BLaER1 (cell line): Measurements from ENCODE around the gene AKAP12.
"Not testable (repeated sequence)": the region's sequence is repeated elsewhere in the genome, so short reads cannot be mapped to it uniquely, and the experiment has no call there.

ENCODE experiments used
- H3K27ac ChIP-seq: shearing (Covaris generic); formaldehyde crosslinking; 2 replicates; pipeline ENCODE4 v1.8.1; 2022
- H3K27me3 ChIP-seq: shearing (Covaris generic); formaldehyde crosslinking; 2 replicates; pipeline ENCODE4 v1.8.1; 2022
- H3K36me3 ChIP-seq: shearing (Covaris generic); formaldehyde crosslinking; 2 replicates; pipeline ENCODE4 v1.8.1; 2022
- H3K4me1 ChIP-seq: shearing (Covaris generic); formaldehyde crosslinking; 2 replicates; pipeline ENCODE4 v1.8.1; 2022
- H3K4me2 ChIP-seq: shearing (Covaris generic); formaldehyde crosslinking; 2 replicates; pipeline ENCODE4 v1.8.1; 2022
- H3K4me3 ChIP-seq: shearing (Covaris generic); formaldehyde crosslinking; 2 replicates; pipeline ENCODE4 v1.8.1; 2022
- H3K9ac ChIP-seq: shearing (Covaris generic); formaldehyde crosslinking; 2 replicates; pipeline ENCODE4 v1.8.1; 2022
- H3K9me3 ChIP-seq: shearing (Covaris generic); formaldehyde crosslinking; 2 replicates; pipeline ENCODE4 v1.8.1; 2022
- H4K20me1 ChIP-seq: shearing (Covaris generic); formaldehyde crosslinking; 2 replicates; pipeline ENCODE4 v1.8.1; 2022
- Cebpa-rat ChIP-seq: shearing (Covaris generic); IDR thresholded peaks from 2 replicates; pipeline ENCODE4 v1.8.1; 2022

The AKAP12 gene

GRCh38 chr6:151372164-151372563, 132.4 kb downstream of the AKAP12 start:
- no peak overlapping the region for H3K27ac ChIP-seq

GRCh38 chr6:151374036-151374683, 134.4 kb downstream of the AKAP12 start:
- H3K4me1 ChIP-seq, result peaks cover 52% of the 10 kb centered on the region
- peak overlapping the region; percentile 60 for H3K4me2 ChIP-seq
- H3K27ac ChIP-seq, result no peak overlapping the region
- no peak overlapping the region for H3K9ac ChIP-seq
- peaks cover 44% of the 10 kb centered on the region for H3K36me3 ChIP-seq
- no peak for TF ChIP-seq Cebpa-rat
- H3K27me3 ChIP-seq, result peaks cover 4% of the 10 kb centered on the region; the same call in 1 of the 2 replicates
- no peak overlapping the region for H3K4me3 ChIP-seq
- peaks cover 100% of the 10 kb centered on the region for H4K20me1 ChIP-seq
- H3K9me3 ChIP-seq, result no peaks in the 10 kb centered on the region

More at GRCh38 chr6:151372164-151372563, 132.4 kb downstream of the AKAP12 start:
- H4K20me1 ChIP-seq, result peaks cover 92% of the 10 kb centered on the region
- no peaks in the 10 kb centered on the region for H3K9me3 ChIP-seq
- no peak overlapping the region for H3K9ac ChIP-seq
- peaks cover 60% of the 10 kb centered on the region for H3K36me3 ChIP-seq
- peak overlapping the region; percentile 39 for H3K4me2 ChIP-seq
- TF ChIP-seq Cebpa-rat, result no peak
- H3K27me3 ChIP-seq, result no peaks in the 10 kb centered on the region
- H3K4me3 ChIP-seq, result no peak overlapping the region
- H3K4me1 ChIP-seq, result peaks cover 49% of the 10 kb centered on the region

DNA sequence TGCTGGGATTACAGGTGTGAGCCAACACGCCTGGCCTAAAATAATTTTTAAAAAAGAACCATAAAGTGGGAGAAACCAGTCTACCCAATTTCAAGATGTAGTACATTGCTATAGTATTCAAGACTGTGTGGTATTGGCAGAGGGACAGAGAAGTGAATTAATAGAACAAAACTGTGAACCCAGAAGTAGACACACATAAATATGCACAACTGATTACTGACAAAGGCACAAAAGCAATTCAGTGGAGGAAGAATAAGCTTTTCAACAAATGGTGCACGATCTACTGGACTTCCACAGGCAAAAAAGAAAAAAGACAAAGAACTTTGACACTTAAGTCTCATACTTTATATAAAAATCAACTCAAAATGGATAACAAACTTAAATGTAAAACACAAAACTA, 136.1 kb downstream of the AKAP12 start:
- TF ChIP-seq Cebpa-rat, result no peak
- H3K9ac ChIP-seq, result no peak overlapping the region
- peaks cover 4% of the 10 kb centered on the region; the same call in 1 of the 2 replicates for H3K27me3 ChIP-seq
- peaks cover 69% of the 10 kb centered on the region for H3K4me1 ChIP-seq
- no peak overlapping the region for H3K27ac ChIP-seq
- H3K36me3 ChIP-seq, result peaks cover 27% of the 10 kb centered on the region
- H3K9me3 ChIP-seq, result no peaks in the 10 kb centered on the region
- H3K4me3 ChIP-seq, result no peak overlapping the region
- peak overlapping the region; percentile 61 for H3K4me2 ChIP-seq
- H4K20me1 ChIP-seq, result peaks cover 100% of the 10 kb centered on the region

DNA sequence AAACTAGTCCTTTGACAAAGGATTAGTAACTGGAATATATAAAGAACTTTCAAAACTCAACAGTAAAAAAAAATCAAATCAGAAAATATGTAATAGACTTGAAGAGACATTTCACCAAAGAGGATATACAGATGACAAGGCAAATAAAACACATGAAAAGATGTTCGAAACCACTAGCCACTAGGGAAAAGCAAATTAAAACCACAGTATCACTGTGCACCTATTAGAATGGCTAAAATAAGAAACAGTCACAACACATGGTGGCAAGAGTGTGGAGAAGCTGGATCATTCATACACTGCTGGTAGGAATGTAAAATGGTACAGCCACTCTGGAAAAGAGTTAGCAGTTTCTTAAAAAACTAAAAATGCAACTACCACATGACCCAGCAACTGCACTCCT, 136.7 kb downstream of the AKAP12 start:
- H3K4me3 ChIP-seq, result no peak overlapping the region
- H3K4me2 ChIP-seq, result peak overlapping the region; percentile 61
- no peak overlapping the region for H3K27ac ChIP-seq

DNA sequence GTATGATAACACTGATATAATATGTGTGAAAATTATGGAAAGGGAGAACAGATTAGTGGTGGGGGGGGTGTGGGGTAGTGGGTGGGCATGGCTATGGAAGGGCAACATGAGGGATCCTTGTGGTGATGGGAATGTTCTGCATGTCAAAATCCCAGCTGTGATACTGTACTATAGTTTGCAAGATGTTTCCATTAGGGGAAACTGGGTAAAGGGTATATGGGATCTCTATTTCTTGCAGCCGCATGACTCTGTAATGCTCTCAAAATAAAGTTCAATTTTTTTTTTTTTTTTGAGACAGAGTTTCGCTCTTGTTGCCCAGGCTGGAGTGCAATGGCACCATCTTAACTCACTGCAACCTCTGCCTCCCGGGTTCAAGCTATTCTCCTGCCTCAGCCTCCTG, 137.3 kb downstream of the AKAP12 start:
- peaks cover 100% of the 10 kb centered on the region for H4K20me1 ChIP-seq
- peaks cover 72% of the 10 kb centered on the region for H3K4me1 ChIP-seq
- H3K27ac ChIP-seq, result no peak overlapping the region
- peak overlapping the region; percentile 61 for H3K4me2 ChIP-seq
- no peaks in the 10 kb centered on the region for H3K9me3 ChIP-seq
- TF ChIP-seq Cebpa-rat, result no peak
- H3K36me3 ChIP-seq, result peaks cover 14% of the 10 kb centered on the region
- no peak overlapping the region for H3K9ac ChIP-seq
- H3K4me3 ChIP-seq, result no peak overlapping the region
- H3K27me3 ChIP-seq, result peaks cover 4% of the 10 kb centered on the region; the same call in 1 of the 2 replicates

More for the DNA sequence above, 136.7 kb downstream of the AKAP12 start:
- Histone ChIP-seq H3K9me3 (no peaks in the 10 kb centered on the region), H3K9ac (no peak overlapping the region), H3K27me3 (peaks cover 4% of the 10 kb centered on the region; the same call in 1 of the 2 replicates), H3K4me1 (peaks cover 75% of the 10 kb centered on the region), H3K36me3 (peaks cover 21% of the 10 kb centered on the region), H4K20me1 (peaks cover 100% of the 10 kb centered on the region)
- TF ChIP-seq Cebpa-rat, result no peak

DNA sequence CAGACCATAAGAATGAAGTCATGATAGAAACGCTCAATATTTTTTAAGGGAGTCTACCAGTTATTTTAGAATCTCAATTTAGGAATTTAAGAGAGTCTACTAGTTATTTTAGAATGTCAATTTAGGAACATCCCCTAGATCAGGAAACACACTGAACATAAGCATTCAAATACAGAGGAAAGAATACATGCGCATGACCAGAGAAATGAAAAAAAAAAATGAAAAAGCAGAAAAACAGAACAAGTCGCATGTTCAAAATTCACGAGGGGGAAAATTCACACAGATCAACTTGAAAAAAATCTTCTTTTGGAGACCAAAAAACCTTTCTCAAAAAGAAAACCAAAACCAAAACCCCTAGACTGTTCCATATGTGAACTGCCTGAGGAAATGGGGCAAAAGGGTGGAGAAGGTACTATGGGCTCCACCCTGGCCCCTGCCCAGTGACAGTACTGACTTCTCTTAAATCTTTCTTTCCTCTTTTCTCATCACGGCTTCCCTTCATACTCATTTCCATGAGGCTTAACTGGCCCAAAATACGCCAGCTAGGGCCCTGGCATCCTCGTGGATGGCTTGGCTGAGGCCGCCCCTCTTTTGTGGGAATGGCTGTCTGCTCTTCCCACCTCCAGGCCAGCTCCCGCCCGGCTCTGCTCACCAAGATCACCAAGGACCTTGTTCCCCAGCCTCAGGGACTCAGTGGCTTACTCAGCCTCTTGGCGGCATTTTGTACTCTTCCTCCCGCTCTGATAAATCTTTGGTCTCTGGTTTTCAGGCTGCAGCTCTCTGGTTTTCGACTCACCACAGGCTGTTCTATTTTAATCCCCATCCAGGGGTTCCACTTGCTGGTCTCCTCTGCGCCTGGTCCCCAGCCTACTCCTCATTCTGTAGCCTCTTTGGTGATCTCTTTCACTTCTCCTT, 140.4 kb downstream of the AKAP12 start:
- H4K20me1 ChIP-seq, result peaks cover 100% of the 10 kb centered on the region
- peaks cover 18% of the 10 kb centered on the region for H3K36me3 ChIP-seq
- no peak for TF ChIP-seq Cebpa-rat
- H3K27ac ChIP-seq, result no peak overlapping the region
- H3K9ac ChIP-seq, result peak overlapping the region; percentile 49
- H3K4me1 ChIP-seq, result peaks cover 48% of the 10 kb centered on the region
- H3K9me3 ChIP-seq, result no peaks in the 10 kb centered on the region
- peak overlapping the region; percentile 87 for H3K4me2 ChIP-seq
- H3K4me3 ChIP-seq, result no peak overlapping the region
- H3K27me3 ChIP-seq, result peaks cover 4% of the 10 kb centered on the region; the same call in 1 of the 2 replicates

DNA sequence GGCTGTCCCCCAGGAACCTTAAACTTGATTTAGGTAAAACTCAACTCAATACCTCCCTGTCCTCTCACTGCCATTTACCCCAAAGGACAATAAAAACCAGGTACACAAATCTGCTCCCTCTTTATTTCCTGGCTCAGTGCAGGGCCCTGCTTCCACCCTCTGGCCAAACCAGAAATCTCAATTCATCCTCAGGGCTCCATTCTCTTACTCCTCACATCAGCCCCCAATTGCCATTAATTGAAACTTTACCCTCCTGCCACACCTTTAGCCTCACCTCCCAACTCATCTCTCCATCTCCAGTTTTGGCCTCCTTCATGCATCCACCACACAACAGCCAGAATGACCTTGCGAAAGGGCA, 141.1 kb downstream of the AKAP12 start:
- Histone ChIP-seq H3K4me1 (peaks cover 42% of the 10 kb centered on the region), H3K27me3 (peaks cover 4% of the 10 kb centered on the region; the same call in 1 of the 2 replicates), H3K4me2 (peak overlapping the region; percentile 87), H3K4me3 (no peak overlapping the region), H3K9ac (peak overlapping the region; percentile 49), H3K9me3 (no peaks in the 10 kb centered on the region), H3K36me3 (peaks cover 18% of the 10 kb centered on the region), H4K20me1 (peaks cover 99% of the 10 kb centered on the region), H3K27ac (no peak overlapping the region)
- no peak for TF ChIP-seq Cebpa-rat

- peaks cover 98% of the 10 kb centered on the region for H4K20me1 ChIP-seq
- H3K4me1 ChIP-seq, result peaks cover 33% of the 10 kb centered on the region
- H3K4me3 ChIP-seq, result no peak overlapping the region
- H3K27me3 ChIP-seq, result peaks cover 4% of the 10 kb centered on the region; the same call in 1 of the 2 replicates
- TF ChIP-seq Cebpa-rat, result no peak
- no peak overlapping the region for H3K4me2 ChIP-seq
- no peak overlapping the region for H3K9ac ChIP-seq
- H3K9me3 ChIP-seq, result no peaks in the 10 kb centered on the region
- H3K36me3 ChIP-seq, result peaks cover 22% of the 10 kb centered on the region
- H3K27ac ChIP-seq, result no peak overlapping the region
Observed at GRCh38 chr6:151381722-151382121, 142.0 kb downstream of the AKAP12 start.

- Histone ChIP-seq H4K20me1 (peaks cover 98% of the 10 kb centered on the region), H3K4me1 (peaks cover 26% of the 10 kb centered on the region), H3K36me3 (peaks cover 27% of the 10 kb centered on the region)
- not testable (repeated sequence) for H3K9me3 ChIP-seq, H3K4me3 ChIP-seq, H3K9ac ChIP-seq, H3K4me2 ChIP-seq, H3K27me3 ChIP-seq, H3K27ac ChIP-seq
Observed at GRCh38 chr6:151382631-151383030, 142.9 kb downstream of the AKAP12 start.

GRCh38 chr6:151384151-151384550, 144.4 kb downstream of the AKAP12 start:
- no peak for TF ChIP-seq Cebpa-rat
- Histone ChIP-seq H3K4me3 (no peak overlapping the region), H4K20me1 (peaks cover 98% of the 10 kb centered on the region), H3K27me3 (no peaks in the 10 kb centered on the region), H3K9ac (no peak overlapping the region), H3K9me3 (no peaks in the 10 kb centered on the region), H3K4me2 (no peak overlapping the region), H3K36me3 (peaks cover 28% of the 10 kb centered on the region), H3K27ac (no peak overlapping the region), H3K4me1 (peaks cover 38% of the 10 kb centered on the region)
